Fibroblast of peridontal ligament (primary cell): ENCODE measurements around the gene CLDN5.

ENCODE experiments used
- DNase-seq: peaks from one replicate; pipeline ENCODE4 v3.0.0-alpha.2; 2010; ENCODE audit errors: extremely low read depth

Gene CLDN5

DNA sequence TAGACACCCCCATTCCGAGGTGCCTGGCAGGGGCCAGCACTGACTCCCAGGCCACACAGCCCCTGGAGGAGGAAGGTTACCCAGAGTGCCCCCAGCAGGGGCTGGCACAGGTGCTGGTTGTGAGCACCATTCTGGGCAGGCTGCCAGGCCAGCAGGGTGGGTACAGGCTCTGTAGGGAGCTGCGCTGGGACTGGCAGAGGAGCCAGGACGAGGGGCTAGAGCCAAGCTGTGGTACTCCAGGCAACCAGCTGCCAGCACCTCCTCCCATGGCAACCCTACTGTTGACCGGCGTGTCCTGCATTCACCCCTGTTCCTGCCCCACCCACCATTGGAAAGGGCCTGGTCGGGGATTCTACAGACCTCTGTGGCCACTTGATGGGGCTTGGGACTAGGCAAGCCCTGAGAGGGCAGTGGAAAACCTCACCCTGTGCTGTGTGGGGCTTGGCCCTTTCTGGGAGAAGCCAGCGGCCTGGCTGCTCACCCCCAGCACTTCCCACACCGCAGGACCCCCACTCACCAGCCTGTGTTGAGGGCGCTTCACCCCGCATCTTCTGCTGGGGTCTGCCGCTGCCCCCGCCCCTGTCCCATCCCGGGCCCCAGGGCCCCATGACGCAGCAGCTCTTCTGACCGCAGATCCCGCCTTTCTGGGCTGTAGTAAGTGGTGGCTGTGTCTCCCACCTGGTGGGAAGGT lies 1.9 kb downstream of the CLDN5 start:
- DNase-seq: no peak

DNA sequence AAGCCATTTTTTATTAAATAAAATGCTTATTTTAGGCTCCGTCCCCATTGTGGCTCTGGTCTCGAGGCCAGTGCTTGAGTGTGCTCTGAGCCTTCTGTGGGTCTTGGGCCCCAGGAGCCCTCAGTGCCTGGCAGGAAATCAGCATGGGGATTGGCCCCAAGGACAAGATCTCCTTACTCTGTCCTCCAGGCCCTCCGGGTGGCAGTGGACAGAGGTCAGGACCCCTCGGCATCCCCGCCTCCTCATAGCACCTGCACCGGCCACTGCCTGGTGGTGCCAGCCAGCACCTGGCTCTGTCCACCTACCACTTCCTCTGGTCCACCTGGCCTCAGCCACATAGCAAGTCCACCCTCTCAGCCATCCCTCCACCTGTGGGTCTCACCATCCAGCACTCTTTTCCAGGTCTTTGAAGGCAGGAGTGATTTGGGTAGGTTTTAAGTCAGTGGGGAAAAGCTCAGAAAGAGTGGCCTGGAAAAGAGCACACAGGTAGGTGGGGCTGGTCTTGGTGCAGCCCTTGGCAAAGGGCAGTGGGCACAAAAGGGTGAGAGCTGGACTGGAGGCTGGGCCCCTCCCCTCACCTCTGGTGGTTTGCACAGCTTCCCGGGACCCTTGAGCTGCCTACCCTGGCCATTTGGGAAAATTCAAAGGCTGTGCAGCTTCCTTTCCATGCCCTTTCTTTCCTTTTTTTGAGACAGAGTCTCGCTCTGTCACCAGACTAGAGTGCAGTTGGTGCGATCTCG lies 3.5 kb downstream of the CLDN5 start:
- no peak for DNase-seq

DNA sequence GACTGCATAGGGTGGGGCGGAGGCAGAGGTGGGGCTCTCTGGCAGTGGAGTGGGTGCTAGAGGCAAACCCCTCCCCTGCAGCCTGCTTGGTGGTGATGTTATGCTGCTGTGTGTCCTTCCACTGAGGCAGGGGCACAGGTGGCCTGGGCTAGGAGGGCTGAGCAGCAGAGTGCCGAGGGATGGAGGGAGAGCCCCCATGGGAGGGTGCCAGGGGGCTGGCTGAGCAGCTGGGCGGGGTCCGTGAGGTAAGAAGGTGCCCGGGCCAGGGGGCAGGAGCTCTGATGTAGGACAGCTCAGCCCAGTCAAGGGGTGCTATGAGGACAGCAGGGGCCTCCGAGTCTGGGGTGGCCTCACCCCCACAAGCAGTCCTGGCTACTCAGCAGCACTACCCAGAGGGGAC lies 4.2 kb downstream of the CLDN5 start:
- DNase-seq: no peak

DNA sequence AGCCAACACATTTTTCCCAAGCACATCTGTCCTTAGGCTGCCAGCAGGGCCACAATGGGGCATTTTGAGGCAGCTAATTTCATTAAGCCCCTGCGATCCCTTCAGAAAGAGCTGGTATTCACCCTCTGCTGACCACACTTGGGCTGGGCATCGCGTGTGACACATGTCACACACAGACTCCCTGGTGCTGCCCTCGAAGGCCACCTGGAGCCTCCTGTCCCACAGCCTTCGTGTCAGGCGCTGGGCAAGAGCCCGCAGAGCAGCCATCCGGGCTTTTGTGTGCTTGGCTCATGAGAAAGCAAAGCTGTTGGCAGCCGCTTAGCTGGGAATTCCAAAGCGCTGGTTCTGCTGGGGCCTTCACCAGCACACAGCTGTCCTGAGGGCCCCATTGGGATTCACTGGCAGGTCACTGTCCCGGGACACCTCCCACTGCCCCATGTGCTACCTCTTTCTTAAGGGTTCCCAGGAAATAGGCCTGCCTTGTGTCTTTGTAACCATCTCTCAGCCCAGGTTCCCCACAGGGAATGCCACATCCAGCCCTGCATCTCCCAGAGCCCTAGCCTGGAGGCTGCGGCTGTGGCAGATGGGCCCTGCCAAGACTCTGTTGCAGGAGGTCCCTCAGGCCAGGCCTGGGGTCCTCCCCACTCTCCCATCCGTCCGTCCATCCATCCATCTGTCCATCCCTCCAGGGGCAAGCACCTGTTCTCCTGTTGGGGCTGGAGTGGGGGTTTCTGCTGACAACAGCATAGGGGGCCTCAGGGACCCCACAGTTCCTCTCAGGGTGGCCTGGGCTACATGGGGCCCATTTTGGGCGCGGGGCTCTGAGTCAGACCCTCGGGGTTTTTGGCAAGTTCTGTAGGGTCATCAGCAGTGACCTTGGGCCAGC lies 4.9 kb downstream of the CLDN5 start:
- no peak for DNase-seq

DNA sequence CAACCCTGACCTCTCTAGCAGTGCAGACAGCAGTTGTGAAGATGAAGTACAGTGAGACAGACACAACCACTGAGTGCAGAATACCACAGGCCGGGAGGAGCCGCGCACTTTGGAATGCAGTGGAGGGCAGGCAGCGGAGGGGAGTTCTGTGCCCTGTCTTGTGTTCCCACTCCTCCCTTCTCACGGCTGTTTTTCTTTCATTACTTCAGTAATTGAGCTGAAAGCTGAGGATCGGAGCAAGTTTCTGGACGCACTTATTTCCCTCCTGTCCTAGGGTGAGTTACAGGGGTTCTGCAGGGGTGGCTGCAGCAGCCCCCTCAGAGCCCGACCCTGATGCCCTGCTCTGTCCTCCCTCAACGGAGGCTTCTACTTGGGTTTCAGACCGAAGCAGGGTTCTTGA lies 5.6 kb downstream of the CLDN5 start:
- no peak for DNase-seq

DNA sequence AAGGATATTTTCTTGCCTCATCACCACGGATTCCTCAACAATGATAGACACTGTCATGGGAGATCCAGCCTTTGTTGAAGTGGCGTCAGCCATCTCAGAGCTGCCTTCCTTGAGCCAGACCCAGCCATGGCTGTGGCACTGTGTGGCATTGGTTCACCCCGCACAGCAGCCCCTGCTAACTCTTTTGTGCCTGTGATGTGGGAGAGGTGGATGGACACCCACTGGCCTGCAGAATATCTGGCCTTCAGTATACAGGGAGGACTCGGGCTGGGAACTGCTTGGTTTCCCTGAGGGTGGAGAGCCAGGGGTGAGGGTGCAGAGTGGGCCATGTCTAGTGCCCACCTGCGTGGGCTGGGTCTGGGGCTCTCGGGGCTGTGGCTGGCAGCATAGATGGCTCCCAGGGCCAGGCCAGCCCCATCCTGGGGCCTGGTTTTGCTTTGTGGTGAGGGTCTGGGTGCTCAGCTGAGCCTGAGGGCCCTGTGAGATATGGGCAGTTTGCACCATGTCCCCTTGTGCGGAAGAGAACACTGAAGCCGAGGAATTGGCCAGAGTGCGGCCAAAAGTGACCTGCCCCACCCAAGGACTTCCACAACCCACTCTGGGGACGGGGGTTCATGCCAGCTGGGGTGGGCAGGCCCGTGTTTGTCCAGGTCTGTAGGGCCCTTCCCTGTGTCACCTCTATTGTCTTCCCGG lies 6.1 kb downstream of the CLDN5 start:
- no peak for DNase-seq

DNA sequence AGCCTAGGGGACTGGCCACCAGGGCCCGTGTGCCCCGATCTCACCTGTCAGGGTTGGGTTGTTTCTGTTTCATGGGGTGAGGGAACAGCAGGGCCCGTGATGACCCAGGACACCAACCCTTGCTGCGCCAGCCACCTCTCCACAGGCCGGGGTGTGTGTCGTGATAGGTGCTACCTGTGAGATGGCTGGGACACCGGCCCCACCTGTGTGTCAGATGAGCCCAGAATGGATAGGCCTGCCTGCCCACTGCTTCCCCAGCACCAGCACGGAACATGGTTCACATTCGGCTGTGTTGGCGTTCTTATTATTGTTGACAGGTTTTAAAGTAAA lies 7.1 kb downstream of the CLDN5 start:
- no peak for DNase-seq

DNA sequence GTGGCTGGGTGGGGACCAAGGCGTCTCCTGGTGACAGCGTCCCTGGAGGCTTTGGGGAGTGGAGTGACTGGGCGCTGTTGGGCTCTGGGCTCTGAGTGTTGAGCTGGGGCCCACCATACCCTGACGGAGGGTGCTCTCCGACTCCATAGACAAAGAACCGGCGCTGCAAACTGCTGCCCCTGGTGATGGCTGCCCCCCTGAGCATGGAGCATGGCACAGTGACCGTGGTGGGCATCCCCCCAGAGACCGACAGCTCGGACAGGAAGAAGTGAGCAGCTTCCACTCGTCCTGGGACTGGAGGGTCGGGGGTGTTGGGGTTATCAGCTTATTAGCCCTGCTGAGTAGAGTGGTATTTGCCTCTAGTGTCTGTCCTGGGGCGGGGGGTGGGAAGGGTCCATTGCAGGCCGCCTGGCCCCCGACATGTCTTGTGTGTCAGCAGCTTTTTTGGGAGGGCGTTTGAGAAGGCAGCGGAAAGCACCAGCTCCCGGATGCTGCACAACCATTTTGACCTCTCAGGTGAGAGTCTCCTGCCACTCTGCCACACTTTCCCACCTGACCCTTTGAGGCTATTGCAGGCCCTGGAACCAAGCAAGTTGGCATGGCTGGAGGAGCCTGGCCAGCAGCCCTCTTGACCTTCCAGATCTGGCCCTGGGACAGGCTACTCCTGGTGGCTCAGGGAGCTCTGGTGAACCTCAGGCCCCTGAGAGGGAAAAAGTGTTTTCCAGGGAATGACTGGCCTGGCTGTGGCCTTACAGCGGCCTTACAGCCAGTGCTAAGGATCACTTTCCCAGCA lies 7.6 kb downstream of the CLDN5 start:
- DNase-seq: no peak

DNA sequence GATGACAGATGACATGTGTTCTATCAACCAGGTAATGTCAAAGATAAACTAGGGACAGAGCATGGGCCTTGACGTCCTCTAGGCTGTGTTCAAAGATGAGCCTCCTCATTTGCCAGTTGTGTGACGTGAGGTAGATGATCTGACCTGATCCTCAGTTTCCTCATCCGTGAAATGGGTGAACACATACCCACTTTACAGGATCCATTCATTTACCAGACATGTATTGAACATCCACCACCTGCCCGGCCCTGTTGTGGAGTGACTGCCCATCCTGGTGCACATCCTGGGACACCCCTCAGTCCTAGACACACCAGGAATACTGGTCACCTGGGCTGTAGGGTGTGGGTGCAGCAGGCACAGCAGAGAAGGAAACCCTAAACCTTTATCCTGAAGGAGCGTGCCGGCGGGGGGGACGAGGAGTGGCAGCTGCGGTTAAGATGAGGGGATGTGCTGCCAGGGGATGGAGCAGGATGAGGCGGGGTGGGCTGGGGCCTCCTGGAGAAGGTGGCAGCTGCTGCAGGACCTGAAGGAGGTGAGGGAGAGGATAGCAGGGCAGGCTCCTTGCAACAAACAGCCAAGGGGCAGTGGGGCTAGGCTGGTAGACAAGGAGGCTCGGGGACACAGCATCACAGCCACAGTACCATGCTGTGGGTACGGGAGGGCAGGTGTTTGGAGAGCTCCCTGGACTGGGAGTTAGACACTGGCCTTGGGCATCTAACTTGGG lies 8.4 kb downstream of the CLDN5 start:
- no peak for DNase-seq

DNA sequence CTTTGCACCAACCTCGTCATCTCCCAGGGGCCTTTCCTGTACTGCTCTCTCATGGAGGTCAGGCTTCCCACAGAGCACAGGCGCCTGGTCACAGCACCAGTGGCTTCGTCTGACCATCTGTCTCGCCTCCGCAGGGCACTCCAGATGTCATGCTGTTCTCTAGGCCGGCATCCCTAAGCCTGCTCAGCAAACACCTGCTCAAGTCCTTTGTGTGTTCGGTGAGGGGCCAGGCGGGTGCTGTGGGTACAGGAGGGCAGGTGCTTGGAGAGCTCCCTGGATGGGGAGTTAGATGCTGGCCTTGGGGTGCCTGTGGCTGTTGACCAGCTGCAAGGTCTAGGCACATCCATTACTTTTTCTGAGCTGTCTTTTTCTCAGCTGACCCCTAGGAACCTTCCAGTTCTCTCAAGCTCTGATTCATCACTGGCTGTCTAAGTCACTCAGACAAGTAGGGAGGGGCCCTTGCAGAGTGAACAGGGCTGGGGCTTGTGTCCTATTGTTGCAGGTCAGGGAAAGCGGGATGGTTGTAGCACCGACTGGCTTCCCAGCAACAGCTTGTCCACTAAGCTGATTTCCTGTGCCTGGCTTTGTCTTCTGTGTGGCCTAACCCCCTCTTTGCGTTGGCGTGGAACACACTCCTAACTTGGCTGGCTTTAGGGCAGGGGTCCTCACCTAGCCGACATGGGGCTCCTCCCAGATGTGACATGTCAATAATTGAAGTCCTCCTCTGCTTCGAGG lies 9.2 kb downstream of the CLDN5 start:
- DNase-seq: no peak

DNA sequence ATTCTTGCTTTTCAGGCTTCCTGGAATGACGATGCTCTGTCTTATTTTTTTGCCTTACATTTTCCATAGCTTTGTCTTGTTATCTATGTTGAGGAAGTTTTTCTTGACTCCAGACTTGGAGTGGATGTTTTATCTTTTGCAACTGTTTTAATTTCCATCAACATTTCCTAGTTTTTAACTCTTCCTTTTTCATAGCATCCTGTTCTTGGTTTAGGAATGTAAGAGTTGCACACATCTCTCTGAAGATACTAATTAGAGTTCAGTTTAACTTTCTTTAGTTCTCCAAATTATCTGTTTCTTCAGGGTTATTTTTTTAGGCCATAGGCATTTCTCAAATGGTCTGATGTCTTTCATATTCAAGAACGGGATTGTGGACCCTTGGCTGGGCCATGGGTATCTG lies 10.4 kb downstream of the CLDN5 start:
- no peak for DNase-seq

DNA sequence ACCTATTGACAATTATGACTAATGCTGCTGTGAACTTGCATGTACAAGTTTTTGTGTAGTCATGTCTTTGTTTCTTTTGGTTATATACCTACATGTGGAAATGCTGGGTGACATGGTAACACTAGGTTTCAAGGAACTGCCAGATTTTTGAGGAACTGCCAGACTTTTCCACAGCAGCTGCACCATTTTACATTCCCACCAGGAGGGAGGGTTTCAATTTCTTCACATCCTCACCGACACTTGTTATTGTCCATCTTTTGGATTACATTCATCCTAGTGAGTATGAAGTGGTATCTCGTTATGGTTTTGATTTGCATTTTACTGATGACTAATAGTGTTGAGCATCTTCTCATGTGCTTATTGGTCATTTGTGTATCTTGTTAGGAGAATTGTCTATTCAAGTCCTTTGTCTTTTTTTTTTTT lies 13.3 kb downstream of the CLDN5 start:
- no peak for DNase-seq

DNA sequence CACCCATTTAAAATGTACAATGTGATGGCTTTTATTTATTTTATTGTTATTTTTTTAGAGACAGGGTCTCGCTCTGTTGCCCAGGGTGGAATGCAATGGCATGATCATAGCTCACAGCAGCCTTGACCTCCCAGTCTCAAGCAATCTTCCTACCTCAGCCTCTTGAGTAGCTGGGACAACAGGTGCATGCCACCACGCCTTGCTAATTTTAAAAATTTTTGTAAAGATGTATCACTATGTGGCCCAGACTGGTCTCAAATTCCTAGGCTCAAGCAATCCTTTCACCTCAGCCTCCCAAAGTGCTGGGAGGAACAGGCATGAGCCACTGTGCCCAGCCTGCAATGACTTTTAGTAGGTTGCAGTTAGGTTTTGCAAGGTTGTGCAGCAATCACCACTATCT lies 14.3 kb downstream of the CLDN5 start:
- DNase-seq: no peak

DNA sequence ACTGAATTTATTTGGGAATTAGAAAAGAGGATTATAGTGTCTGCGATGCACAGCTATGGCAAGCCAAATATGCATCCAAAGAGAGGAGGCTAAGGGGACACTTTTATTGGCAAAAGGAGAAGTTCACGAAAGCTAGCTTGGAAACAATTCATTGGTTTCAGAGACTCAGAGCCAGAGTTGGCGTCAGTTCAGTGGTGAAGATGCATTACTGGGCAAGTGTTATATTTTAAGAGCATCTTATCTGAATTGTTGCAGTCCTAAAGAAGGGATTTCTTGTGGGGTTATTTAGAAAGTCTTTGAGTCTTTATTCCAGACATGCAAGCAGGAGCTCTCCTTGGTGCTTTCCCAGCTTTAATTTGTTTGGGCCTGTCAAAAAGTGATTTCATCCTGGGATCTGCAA lies 15.0 kb downstream of the CLDN5 start:
- DNase-seq: no peak

DNA sequence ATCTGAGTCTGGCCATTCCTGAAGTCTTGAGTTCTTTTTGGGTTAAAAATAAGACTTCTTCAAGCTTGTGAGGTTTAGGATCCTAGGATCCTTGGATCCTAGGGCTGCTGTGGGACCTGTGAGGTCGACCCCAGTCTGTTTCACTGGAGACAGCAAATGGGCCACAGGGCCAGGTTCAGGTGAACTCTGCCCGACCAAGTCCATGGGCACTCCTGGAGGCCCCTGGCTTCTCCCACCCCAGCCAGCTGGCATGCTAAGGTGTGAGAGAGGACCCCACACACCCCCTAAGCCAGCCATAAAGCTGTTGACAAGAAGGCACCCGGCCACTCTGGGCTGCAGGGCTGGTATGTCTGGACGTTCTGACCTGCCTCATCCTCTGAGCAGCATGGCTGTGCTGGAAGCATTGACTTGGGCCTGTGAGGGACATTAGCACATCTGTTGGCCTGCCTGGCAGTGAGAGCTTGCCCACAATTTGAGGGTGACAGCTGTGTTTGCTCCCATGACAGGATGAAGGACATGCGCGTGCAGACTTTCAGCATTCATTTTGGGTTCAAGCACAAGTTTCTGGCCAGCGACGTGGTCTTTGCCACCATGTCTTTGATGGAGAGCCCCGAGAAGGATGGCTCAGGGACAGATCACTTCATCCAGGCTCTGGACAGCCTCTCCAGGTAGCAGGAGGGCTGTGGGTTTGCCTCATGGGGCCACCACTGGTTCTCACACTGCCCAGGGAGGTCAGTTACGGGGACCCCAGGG lies 16.0 kb downstream of the CLDN5 start:
- DNase-seq: no peak

DNA sequence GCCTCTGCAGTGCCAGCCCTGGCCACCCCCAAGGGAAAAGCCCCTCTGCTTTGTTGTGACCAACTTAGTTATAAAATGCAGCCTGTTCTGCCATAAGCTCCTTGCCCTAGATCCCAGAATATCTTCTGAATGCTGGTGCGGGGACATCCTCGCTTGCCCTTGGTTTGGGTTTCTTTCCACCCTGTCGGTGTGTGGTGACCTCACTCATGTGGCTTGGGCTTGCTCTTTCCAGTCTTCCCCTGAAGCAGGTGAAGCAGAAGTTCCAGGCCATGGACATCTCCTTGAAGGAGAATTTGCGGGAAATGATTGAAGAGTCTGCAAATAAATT lies 16.7 kb downstream of the CLDN5 start:
- no peak for DNase-seq

DNA sequence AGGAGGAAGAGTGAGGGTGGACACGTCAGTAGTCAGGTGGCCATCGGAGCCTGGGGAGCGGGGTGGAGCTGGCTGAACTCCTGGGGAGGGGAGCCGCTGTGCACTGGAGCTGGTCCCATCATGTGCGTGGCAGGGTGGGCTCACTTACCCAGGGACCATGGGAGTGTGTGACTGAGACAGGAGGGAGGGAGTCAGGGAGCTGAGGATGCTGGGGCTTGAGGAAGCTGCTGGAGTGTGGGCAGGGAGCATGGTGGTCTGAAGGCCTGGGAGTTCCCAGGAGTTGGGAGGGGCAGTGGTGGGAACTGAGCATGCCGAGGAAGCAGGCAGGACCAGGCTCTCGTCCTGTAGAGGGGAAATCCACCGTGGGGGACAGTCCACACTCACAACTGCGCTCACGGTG lies 18.0 kb downstream of the CLDN5 start:
- DNase-seq: no peak

DNA sequence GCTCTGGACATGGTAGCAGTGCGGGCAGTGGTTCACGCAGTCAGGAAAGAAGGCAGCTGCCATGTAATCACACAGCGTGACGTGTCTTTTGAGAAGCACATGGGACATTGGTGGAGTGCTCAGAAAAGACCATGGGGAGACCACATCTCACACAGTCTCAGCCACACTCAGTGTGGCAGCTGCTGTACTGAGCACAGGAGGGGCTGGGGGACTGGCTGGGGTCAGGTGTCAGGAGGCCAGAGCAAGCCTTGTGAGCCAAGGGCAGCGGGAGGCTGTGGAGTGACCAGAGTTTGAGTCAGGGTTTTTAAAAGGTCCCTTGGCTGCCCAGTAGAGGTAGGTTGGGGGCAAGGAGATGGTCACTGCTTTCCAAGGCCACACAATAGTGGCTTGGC lies 18.5 kb downstream of the CLDN5 start:
- DNase-seq: no peak
